ENCODE data around the gene CLPTM1L.
"Not testable (repeated sequence)": the region's sequence is repeated elsewhere in the genome, so short reads cannot be mapped to it uniquely, and the experiment has no call there.

GRCh38 chr5:1360367-1360766 lies 15.5 kb upstream of the CLPTM1L start:
- TF ChIP-seq CTCF (IDR thresholded peaks at IDR 0.05); EZH2 (IDR thresholded peaks at IDR 0.05; ENCODE audit: borderline replicate concordance, insufficient read depth, low read depth, low read length, poor library complexity, severe bottlenecking): not testable (repeated sequence)
